K562 (cell line): ENCODE data around the gene ARID4B. TPM values are rescaled to one million over a fixed set of nuclear protein-coding genes. Genes with fewer than 3 reads are reported as not detected.

Source experiments
- ATAC-seq: fragments of 200-7000 bp; cut with Tn5 transposase; 3 replicates; pipeline ENCODE4 v1.9.1; 2020; ENCODE audit warnings: moderate library complexity
- BruUV-seq: library from RNA; stranded (reverse); fragments of 400-500 nt; replicated peaks from 2 replicates; lab custom pipeline; 2021; lab: Mats Ljungman, UMichigan
- CTCF ChIA-PET: fragments of 300-600 bp; formaldehyde crosslinking; extraction: SDS; loops from one replicate; lab custom pipeline; 2021; ENCODE audit warnings: low intra/inter-chr PET ratio; lab: Yijun Ruan, JAX
- POLR2A ChIA-PET: fragments of 300-600, 350-650 bp; sonication (Branson Sonifier 250); formaldehyde crosslinking; extraction: SDS; loops from one replicate; lab custom pipeline; 2021; ENCODE audit warnings: antibody characterized with exemption, inconsistent platforms; lab: Yijun Ruan, JAX
- DNase-seq, 4 experiments: peaks; one replicate each; pipeline versions ENCODE4 v3.0.0 to v3.0.0-alpha.2; 2011 to 2018; ENCODE audit warnings: low spot score in 3 of 4, mixed read lengths in 3 of 4; ENCODE audit errors: extremely low read depth in 1 of 4
- FAIRE-seq: peaks from 2 replicates; lab custom pipeline; 2011; peaks lifted over from hg19 to GRCh38; lab: Jason Lieb, UNC
- H2AFZ ChIP-seq: 2 replicates; pipeline ENCODE4 v1.6.0; 2011; ENCODE audit warnings: low read depth, low read length, control low read depth, inconsistent platforms
- H3K27ac ChIP-seq: fragments of 200-600 bp; 3 replicates; pipeline ENCODE4 v1.8.0; 2011; ENCODE audit warnings: low read depth, mild to moderate bottlenecking, control low read depth, inconsistent platforms, low read length, moderate library complexity, mixed read lengths; ENCODE audit errors: extremely low read depth
- H3K27me3 ChIP-seq, 2 experiments: fragments of 300-600 bp in 1 of 2; 2 replicates in 1 of 2; 3 replicates in 1 of 2; pipeline versions ENCODE4 v1.6.0 to v1.8.0; 2011; ENCODE audit warnings: inconsistent platforms in 2 of 2, low read length in 2 of 2, mild to moderate bottlenecking in 1 of 2, mixed read lengths in 1 of 2, moderate library complexity in 1 of 2; ENCODE audit not compliant: control insufficient read depth in 2 of 2, insufficient read depth in 2 of 2
- H3K36me3 ChIP-seq: fragments of 300-600 bp; 3 replicates; pipeline ENCODE4 v1.8.0; 2011; ENCODE audit warnings: mild to moderate bottlenecking, low read length, inconsistent platforms; ENCODE audit not compliant: control insufficient read depth, insufficient read depth
- H3K4me1 ChIP-seq, 2 experiments: fragments of 200-600 bp in 1 of 2; replicated peaks in 1 of 2; 2 replicates in 1 of 2; 3 replicates in 1 of 2; pipeline versions ENCODE4 v1.5.1 to v1.8.0; 2011; ENCODE audit warnings: inconsistent platforms in 2 of 2, low read length in 2 of 2, mild to moderate bottlenecking in 1 of 2, mixed read lengths in 1 of 2, moderate library complexity in 1 of 2; ENCODE audit not compliant: control insufficient read depth in 2 of 2, insufficient read depth in 2 of 2
- H3K4me2 ChIP-seq: 2 replicates; pipeline ENCODE4 v1.6.1; 2011; ENCODE audit warnings: low read length, control low read depth, inconsistent platforms, mixed read lengths; ENCODE audit not compliant: insufficient read depth
- H3K4me3 ChIP-seq: fragments of 200-600 bp; sonication (generic), shearing (Covaris generic); 2 replicates; pipeline ENCODE4 v1.5.1; 2016; ENCODE audit warnings: control low read depth, inconsistent platforms
- H3K79me2 ChIP-seq: fragments of 200-600 bp; 3 replicates; pipeline ENCODE4 v1.8.0; 2011; ENCODE audit warnings: low read length, inconsistent platforms; ENCODE audit not compliant: control insufficient read depth, insufficient read depth
- H3K9ac ChIP-seq, 2 experiments: 2 replicates each; pipeline versions ENCODE4 v1.6.0 to v1.6.1; 2011; ENCODE audit warnings: low read depth in 2 of 2, low read length in 2 of 2, control low read depth in 1 of 2, inconsistent platforms in 1 of 2, mild to moderate bottlenecking in 1 of 2, mixed read lengths in 1 of 2; ENCODE audit not compliant: insufficient read depth in 1 of 2
- H3K9me1 ChIP-seq: one replicate; pipeline ENCODE4 v1.6.0; 2011; ENCODE audit warnings: inconsistent platforms, mild to moderate bottlenecking, low read length, moderate library complexity; ENCODE audit not compliant: control insufficient read depth, insufficient read depth
- H3K9me3 ChIP-seq: replicated peaks from 2 replicates; pipeline ENCODE4 v1.5.1; 2011; ENCODE audit warnings: low read depth, low read length, inconsistent platforms; ENCODE audit not compliant: control insufficient read depth, insufficient read depth
- H4K20me1 ChIP-seq: replicated peaks from 2 replicates; pipeline ENCODE4 v1.6.1; 2011; ENCODE audit warnings: low read length, inconsistent platforms, mixed read lengths; ENCODE audit not compliant: control insufficient read depth, insufficient read depth
- ADNP ChIP-seq: fragments of 200-800 bp; sonication (Bioruptor generic); IDR thresholded peaks from 2 replicates; pipeline ENCODE4 v1.6.1; 2016; ENCODE audit warnings: missing genetic modification characterization, missing compliant biosample characterization
- CAMTA2 ChIP-seq: fragments of 250-450 bp; sonication (Bioruptor Pico); conservative IDR thresholded peaks from 2 replicates; pipeline ENCODE4 v1.5.1; 2022
- GABPA ChIP-seq: fragments of 200-800 bp; sonication (Bioruptor generic); conservative IDR thresholded peaks from 2 replicates; pipeline ENCODE4 v1.6.1; 2016; ENCODE audit warnings: low read depth, missing genetic modification characterization, missing compliant biosample characterization
- GTF2B ChIP-seq: IDR thresholded peaks from 2 replicates; pipeline ENCODE4 v1.6.1; 2011; ENCODE audit not compliant: insufficient read length; ENCODE audit errors: extremely low read depth
- HMBOX1 ChIP-seq: sonication (generic); IDR thresholded peaks from 2 replicates; pipeline ENCODE4 v1.6.1; 2016
- ILK ChIP-seq: fragments of 450-650 bp; IDR thresholded peaks from 2 replicates; pipeline ENCODE4 v1.6.1; 2016; ENCODE audit warnings: missing genetic modification characterization, low read depth, mild to moderate bottlenecking, missing compliant biosample characterization, moderate library complexity, borderline replicate concordance
- OTX1 ChIP-seq: fragments of 450-650 bp; formaldehyde crosslinking; IDR thresholded peaks from 2 replicates; pipeline ENCODE4 v1.4.0; 2022; ENCODE audit warnings: mild to moderate bottlenecking
- PHF20 ChIP-seq: fragments of 450-650 bp; IDR thresholded peaks from 2 replicates; pipeline ENCODE4 v1.6.1; 2018; ENCODE audit not compliant: partially characterized antibody
- POLR2B ChIP-seq: fragments of 450-650 bp; IDR thresholded peaks from 2 replicates; pipeline ENCODE4 v1.6.1; 2018; ENCODE audit warnings: low read depth; ENCODE audit not compliant: partially characterized antibody
- RBFOX2 ChIP-seq: fragments of 200-400 bp; formaldehyde crosslinking; IDR thresholded peaks from 2 replicates; pipeline ENCODE4 v1.6.1; 2017; ENCODE audit warnings: low read depth, mild to moderate bottlenecking, low read length, moderate library complexity
- TAF15 ChIP-seq: fragments of 200-400 bp; formaldehyde crosslinking; IDR thresholded peaks from 2 replicates; pipeline ENCODE4 v1.6.1; 2017; ENCODE audit warnings: mild to moderate bottlenecking, low read depth, low read length, moderate library complexity
- TAL1 ChIP-seq: fragments of 450-650 bp; IDR thresholded peaks from 2 replicates; pipeline ENCODE4 v1.6.1; 2016; ENCODE audit warnings: mild to moderate bottlenecking
- ZNF174 ChIP-seq: fragments of 250-450 bp; sonication (Bioruptor Pico); IDR thresholded peaks from 2 replicates; pipeline ENCODE4 v1.4.0; 2020; ENCODE audit warnings: mild to moderate bottlenecking
- ZNF512 ChIP-seq: IDR thresholded peaks from 2 replicates; pipeline ENCODE4 v1.6.1; 2016; ENCODE audit warnings: missing genetic modification characterization, missing compliant biosample characterization
- ZNF699 ChIP-seq: fragments of 250-450 bp; sonication (Bioruptor Pico); IDR thresholded peaks from 2 replicates; pipeline ENCODE4 v1.8.0; 2021; ENCODE audit warnings: mild to moderate bottlenecking, moderate library complexity; ENCODE audit not compliant: insufficient replicate concordance
- ZNF76 ChIP-seq: fragments of 250-450 bp; sonication (Bioruptor Pico); IDR thresholded peaks from 2 replicates; pipeline ENCODE4 v1.4.0; 2020; ENCODE audit warnings: mild to moderate bottlenecking, moderate library complexity, borderline replicate concordance
- WGBS: fragments of 100-300 bp; shearing (Covaris generic); methylation state at CpG from one replicate; pipeline ENCODE4 v1.1.6; 2016; ENCODE audit warnings: low coverage, mixed read lengths; ENCODE audit not compliant: insufficient coverage; ENCODE audit errors: missing lambda C conversion rate; 5-methylcytosine and 5-hydroxymethylcytosine counted together
- in situ Hi-C: fragments of 300-500 bp; cut with MboI; formaldehyde crosslinking; loops from 4 replicates; pipeline ENCODE4 v1.15.0; 2018; ENCODE audit warnings: inconsistent platforms, mixed read lengths
- intact Hi-C: fragments of 100-400 bp; cut with micrococcal nuclease; formaldehyde crosslinking; loops from 2 replicates; pipeline ENCODE4 v1.14.2; 2022
- polyA plus RNA-seq, 8 experiments: library from polyadenylated mRNA; depleted of rRNA in 4 of 8; stranded (reverse) in 5 of 8; unstranded in 3 of 8; fragments of >200 nt; fragmentation: Nextera tagmentation in 2 of 8; fragmentation: Illumina TruSeq in 1 of 8; extraction: Ambion mirVana in 2 of 8; extraction: Trizol in 1 of 8; gene quantifications; 2 replicates each; pipeline versions ENCODE4 v1.2.1 to v1.2.3, GENCODE V29; 2011 to 2014; ENCODE audit warnings: inconsistent platforms in 1 of 8, missing spikeins in 1 of 8
- total RNA-seq, 7 experiments: library from RNA; depleted of rRNA in 6 of 7; stranded (reverse); fragments of >200 nt in 6 of 7; fragmentation: Illumina TruSeq in 2 of 7; extraction: Trizol in 2 of 7; gene quantifications; 2 replicates each; pipeline versions ENCODE4 v1.2.1 to v1.2.3, GENCODE V29; 2011 to 2021; ENCODE audit warnings: low replicate concordance in 1 of 7

Gene ARID4B
- total and polyA plus RNA-seq, 9 of the 15 experiments (the other 6 are each of a cell fraction or from before 2014, with no cell fraction given) = 8.4 to 38.9 (median 18.5) TPM

- FAIRE-seq (no peak), ATAC-seq (no peak), DNase-seq (no peak)
- 13% methylated on average over 3 of the region's 3 CpGs for WGBS
- H3K9me1 ChIP-seq = no peaks in the 10 kb centered on the region
- BruUV-seq = no TSS peak
- H3K9me3 ChIP-seq = no peaks in the 10 kb centered on the region
- ChIA-PET POLR2A (interaction anchor here (1.0 to 5.0 kb wide), 2 partner anchors 9 to 50 kb away, joined by 3 to 38 read pairs; no protein-coding TSS in a partner anchor), CTCF (interaction anchor here (0.7 kb wide), 2 partner anchors 37 to 92 kb away, joined by 3 to 4 read pairs; no protein-coding TSS in a partner anchor)
- peak overlapping the region; percentile 82; the same call in 1 of the 2 replicates for H3K4me3 ChIP-seq
- peak overlapping the region; percentile 56 for H3K4me2 ChIP-seq
- peaks cover 38% of the 10 kb centered on the region; the same call in 2 of the 3 replicates for H3K36me3 ChIP-seq
- no peaks in the 10 kb centered on the region; the same call in 1 of the 2 replicates for H4K20me1 ChIP-seq
- H3K27me3 ChIP-seq = no peaks in the 10 kb centered on the region
- peaks cover 7 to 16% of the 10 kb centered on the region in 2 experiments; a peak in 4 of 5 replicates for H3K4me1 ChIP-seq
- intact Hi-C loops (no loop called here), in situ Hi-C loops (no loop called here)
- H3K27ac ChIP-seq = peak overlapping the region; percentile 11; the same call in 1 of the 3 replicates
- H3K9ac ChIP-seq = peak overlapping the region in 1 of 2 experiments; percentile 84; a peak in 2 of 4 replicates
- peaks cover 92% of the 10 kb centered on the region for H3K79me2 ChIP-seq
- H2AFZ ChIP-seq = no peak overlapping the region
- no peak for TF ChIP-seq ZNF512 (tag)
- TF ChIP-seq TAL1 = no peak
- 0 out of 2 replicates have a peak, but pooled peaks have one; percentile 14 for TF ChIP-seq GABPA (tag)
- TF ChIP-seq HMBOX1 = no peak
- TF ChIP-seq PHF20 = no peak
- TF ChIP-seq ZNF76 = no peak
- TF ChIP-seq ADNP (tag) = no peak
- TF ChIP-seq RBFOX2 = peak; percentile 40; the same call in 1 of the 2 replicates
- no peak for TF ChIP-seq ZNF174 (CRISPR knock-in tag)
- TF ChIP-seq CAMTA2 (CRISPR knock-in tag) = no peak
- TF ChIP-seq TAF15 = no peak
- no peak for TF ChIP-seq GTF2B
- TF ChIP-seq OTX1 (CRISPR knock-in tag) = no peak
- TF ChIP-seq POLR2B = no peak
- no peak for TF ChIP-seq ILK
- no peak for TF ChIP-seq ZNF699 (CRISPR knock-in tag)
Observed at GRCh38 chr1:235325139-235325538, 2.8 kb downstream of the ARID4B start.
